AG09309 (cell line): ENCODE results near the gene PNMA1.

ENCODE experiments used
- DNase-seq: peaks from one replicate; pipeline ENCODE4 v3.0.0-alpha.2; 2010; ENCODE audit warnings: low read depth
- H3K4me3 ChIP-seq: 2 replicates; pipeline ENCODE4 v1.5.1; 2011; ENCODE audit warnings: mild to moderate bottlenecking, low read depth, low read length, moderate library complexity; ENCODE audit not compliant: control insufficient read depth
- CTCF ChIP-seq: IDR thresholded peaks from 2 replicates; pipeline ENCODE4 v1.5.1; 2011; ENCODE audit warnings: mild to moderate bottlenecking, low read depth, low read length, inconsistent platforms; ENCODE audit not compliant: insufficient read depth, control insufficient read depth; ENCODE audit errors: missing control alignments

Gene PNMA1

GRCh38 chr14:73759714-73760597, 45.8 kb upstream of the PNMA1 start:
- peak; percentile 97 for DNase-seq
- TF ChIP-seq CTCF: no peak
- H3K4me3 ChIP-seq: peak overlapping the region; percentile 79

- TF ChIP-seq CTCF: no peak
- no peak for DNase-seq
- H3K4me3 ChIP-seq: peak overlapping the region; percentile 79
Measured at GRCh38 chr14:73759183-73759713, 45.1 kb upstream of the PNMA1 start.

GRCh38 chr14:73758392-73759182, 44.4 kb upstream of the PNMA1 start:
- TF ChIP-seq CTCF: peak; percentile 71
- DNase-seq: no peak
- H3K4me3 ChIP-seq: peak overlapping the region; percentile 79

GRCh38 chr14:73757876-73758391, 43.8 kb upstream of the PNMA1 start:
- no peak for TF ChIP-seq CTCF
- peak overlapping the region; percentile 79 for H3K4me3 ChIP-seq
- DNase-seq: no peak

GRCh38 chr14:73757381-73757780, 43.2 kb upstream of the PNMA1 start:
- no peak for TF ChIP-seq CTCF
- no peak for DNase-seq
- no peak overlapping the region for H3K4me3 ChIP-seq

GRCh38 chr14:73755434-73756014, 41.3 kb upstream of the PNMA1 start:
- DNase-seq: no peak
- no peak overlapping the region for H3K4me3 ChIP-seq

More at GRCh38 chr14:73755434-73756014, 41.3 kb upstream of the PNMA1 start:
- no peak for TF ChIP-seq CTCF
